AG09309 (cell line): ENCODE results near the gene FNBP1L.
"Not testable (repeated sequence)": the region's sequence is repeated elsewhere in the genome, so short reads cannot be mapped to it uniquely, and the experiment has no call there.

Experiments used
- DNase-seq: peaks from one replicate; pipeline ENCODE4 v3.0.0-alpha.2; 2010; ENCODE audit warnings: low read depth
- H3K4me3 ChIP-seq: 2 replicates; pipeline ENCODE4 v1.5.1; 2011; ENCODE audit warnings: mild to moderate bottlenecking, low read depth, low read length, moderate library complexity; ENCODE audit not compliant: control insufficient read depth
- CTCF ChIP-seq: IDR thresholded peaks from 2 replicates; pipeline ENCODE4 v1.5.1; 2011; ENCODE audit warnings: mild to moderate bottlenecking, low read depth, low read length, inconsistent platforms; ENCODE audit not compliant: insufficient read depth, control insufficient read depth; ENCODE audit errors: missing control alignments

FNBP1L gene

GRCh38 chr1:93584261-93585003, 136.5 kb downstream of the FNBP1L start:
- no peak overlapping the region for H3K4me3 ChIP-seq
- no peak for TF ChIP-seq CTCF
- DNase-seq, result no peak

- no peak for DNase-seq
These were observed 137.4 kb downstream of the FNBP1L start for GRCh38 chr1:93585059-93585966.

GRCh38 chr1:93587354-93587753, 139.4 kb downstream of the FNBP1L start:
- no peak for DNase-seq
- H3K4me3 ChIP-seq, result no peak overlapping the region
- TF ChIP-seq CTCF, result no peak

More at GRCh38 chr1:93585059-93585966, 137.4 kb downstream of the FNBP1L start:
- TF ChIP-seq CTCF, result no peak
- no peak overlapping the region for H3K4me3 ChIP-seq

GRCh38 chr1:93588206-93588605, 140.3 kb downstream of the FNBP1L start:
- no peak for DNase-seq
- H3K4me3 ChIP-seq, result no peak overlapping the region
- no peak for TF ChIP-seq CTCF

- no peak for TF ChIP-seq CTCF
These were observed 141.0 kb downstream of the FNBP1L start for GRCh38 chr1:93588955-93589354.

GRCh38 chr1:93591291-93591675, 143.4 kb downstream of the FNBP1L start:
- not testable (repeated sequence) for H3K4me3 ChIP-seq, DNase-seq

More at GRCh38 chr1:93588955-93589354, 141.0 kb downstream of the FNBP1L start:
- DNase-seq, result no peak
- H3K4me3 ChIP-seq, result no peak overlapping the region
